HG03342 (cell line): Measurements from ENCODE around the gene KRTAP5-5.
"Not testable (repeated sequence)": the region's sequence is repeated elsewhere in the genome, so short reads cannot be mapped to it uniquely, and the experiment has no call there.

Experiments
- ATAC-seq: cut with Tn5 transposase; IDR thresholded peaks from one replicate; pipeline ENCODE4 v1.9.1; 2021; ENCODE audit warnings: mild to moderate bottlenecking, moderate library complexity; ENCODE audit not compliant: unreplicated experiment

Gene KRTAP5-5

DNA sequence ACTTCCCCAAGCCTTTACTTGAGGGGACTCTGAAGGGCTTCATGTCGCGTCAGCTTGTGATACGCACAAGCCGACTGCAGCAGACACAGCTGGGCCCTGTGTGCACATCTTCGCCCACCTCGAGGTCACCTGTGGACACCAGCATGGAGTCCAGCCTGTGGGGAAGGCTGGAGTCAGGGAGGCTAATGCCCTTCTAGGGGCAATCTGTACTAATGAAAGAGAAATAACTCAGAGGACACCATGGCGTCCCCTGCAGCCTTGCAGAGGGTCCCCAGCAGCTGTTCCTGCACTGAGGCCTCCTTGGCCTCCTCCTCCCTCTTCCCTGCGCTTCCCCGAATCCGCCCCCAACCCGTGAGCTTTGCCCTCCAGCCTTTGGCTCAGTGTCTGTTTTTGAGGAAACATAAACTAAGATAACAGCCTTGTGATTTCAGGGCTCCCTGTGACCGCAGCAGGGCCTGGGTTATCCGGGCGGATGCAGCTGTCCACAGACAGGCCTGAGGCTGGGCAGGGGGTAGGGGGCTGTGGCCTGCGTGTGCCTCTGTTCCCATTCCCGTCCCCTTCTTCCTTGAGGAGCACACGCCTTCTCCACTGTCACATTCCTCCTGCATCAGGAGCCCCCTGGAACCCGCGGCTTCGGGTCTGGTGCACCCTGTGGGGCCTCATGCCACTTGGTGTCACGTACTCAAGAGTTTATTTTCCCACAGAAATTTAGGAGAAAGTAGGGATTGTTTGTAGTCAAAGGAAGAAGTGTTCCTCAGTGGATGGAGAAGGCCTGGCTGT is 25.0 kb downstream of the KRTAP5-5 start:
- ATAC-seq = no peak

DNA sequence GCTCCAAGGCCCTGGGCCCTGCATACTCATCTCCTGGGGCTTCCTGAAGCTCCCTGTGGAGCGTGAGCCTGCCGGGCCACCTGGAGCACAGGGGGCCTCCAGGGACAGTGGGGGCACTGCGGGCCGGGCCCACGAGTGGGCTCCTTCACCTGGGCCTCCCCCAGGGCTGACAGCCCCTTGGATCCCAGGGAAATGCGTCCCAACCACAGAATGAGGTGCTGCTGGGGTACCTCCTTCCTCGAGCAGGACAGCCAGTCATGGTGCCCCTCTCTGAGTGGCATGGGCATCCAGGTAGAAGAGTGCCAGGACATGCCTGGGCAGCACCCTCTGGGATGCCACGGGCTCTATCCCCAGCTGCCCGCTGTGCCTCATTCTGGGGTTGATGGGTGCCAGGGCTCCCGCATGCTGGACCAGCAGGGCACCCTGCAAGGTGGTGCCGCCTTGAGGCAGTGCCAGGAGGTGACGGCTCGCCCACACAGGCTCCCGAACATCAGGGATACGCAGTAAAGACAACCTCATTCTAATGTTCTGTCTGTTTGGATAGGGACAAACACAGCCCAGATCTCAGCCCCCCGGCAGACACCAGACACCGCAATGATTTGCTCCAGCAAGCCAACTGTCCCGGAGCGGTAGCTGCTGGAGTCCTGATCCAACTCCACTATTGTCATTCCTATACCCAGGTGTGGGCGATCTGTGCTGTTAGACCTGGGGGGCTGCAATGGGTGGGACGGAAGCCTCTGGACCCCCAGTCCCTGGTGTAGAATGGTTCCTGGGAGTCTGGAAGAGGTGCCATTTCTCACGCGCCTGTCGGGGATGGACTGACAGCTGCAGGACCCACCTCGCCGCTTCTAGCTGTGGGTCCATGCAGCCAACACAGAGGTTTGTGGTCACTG is 25.8 kb downstream of the KRTAP5-5 start:
- no peak for ATAC-seq

DNA sequence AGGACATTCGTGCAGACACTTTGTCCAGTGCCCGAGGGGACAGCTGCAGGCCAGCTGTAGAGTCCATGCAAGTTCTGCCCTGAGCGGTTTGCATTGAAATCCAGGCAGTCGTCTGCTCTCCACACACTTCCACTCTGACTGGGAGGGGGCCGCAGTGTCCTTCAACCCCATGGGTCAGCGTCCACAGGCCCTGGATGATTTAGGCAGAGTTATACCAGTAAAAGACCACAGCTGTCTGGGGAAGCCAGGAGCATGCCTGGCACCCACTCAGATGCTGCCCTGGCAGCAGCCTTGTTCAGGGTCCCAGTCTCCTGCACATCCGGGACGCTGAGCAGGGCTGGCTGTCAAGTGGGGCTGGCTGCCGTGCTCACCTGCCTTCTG is 26.5 kb downstream of the KRTAP5-5 start:
- ATAC-seq = no peak

DNA sequence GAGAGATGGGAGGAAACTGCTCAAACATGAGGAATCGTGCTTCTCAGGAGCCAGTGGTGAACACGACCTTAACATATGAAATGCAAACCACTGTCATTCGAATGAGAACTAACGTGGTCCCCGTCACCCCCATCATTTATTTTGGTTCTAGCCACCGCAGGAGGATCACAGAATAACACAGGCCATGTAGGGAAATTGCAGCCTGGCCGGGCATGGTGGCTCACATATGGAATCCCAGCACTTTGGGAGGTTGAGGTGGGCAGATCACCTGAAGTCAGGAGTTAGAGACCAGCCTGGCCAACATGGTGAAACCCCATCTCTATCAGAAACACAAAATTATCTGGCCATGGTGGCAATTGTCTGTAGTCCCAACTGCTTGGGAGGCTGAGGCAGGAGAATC is 27.1 kb downstream of the KRTAP5-5 start:
- no peak for ATAC-seq

DNA sequence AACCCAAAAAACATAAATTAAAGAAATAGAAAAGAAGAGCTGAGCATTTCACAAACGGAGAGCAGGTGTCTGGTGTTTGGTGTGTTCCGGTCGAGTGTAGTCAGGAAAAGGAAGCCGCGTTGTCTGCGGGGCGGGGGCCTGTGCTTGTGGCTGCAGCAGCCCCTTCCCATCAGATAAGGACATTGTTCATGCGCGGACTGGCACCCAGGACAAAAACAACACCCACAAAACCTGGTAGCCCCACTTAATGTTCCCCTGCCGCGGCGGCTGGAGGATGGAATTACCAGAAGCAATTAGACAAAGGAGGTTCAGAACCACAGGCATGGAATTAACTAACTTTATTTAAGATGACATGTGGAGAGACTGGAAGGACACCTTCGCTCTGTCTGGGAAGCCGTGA is 29.9 kb downstream of the KRTAP5-5 start:
- ATAC-seq = no peak

DNA sequence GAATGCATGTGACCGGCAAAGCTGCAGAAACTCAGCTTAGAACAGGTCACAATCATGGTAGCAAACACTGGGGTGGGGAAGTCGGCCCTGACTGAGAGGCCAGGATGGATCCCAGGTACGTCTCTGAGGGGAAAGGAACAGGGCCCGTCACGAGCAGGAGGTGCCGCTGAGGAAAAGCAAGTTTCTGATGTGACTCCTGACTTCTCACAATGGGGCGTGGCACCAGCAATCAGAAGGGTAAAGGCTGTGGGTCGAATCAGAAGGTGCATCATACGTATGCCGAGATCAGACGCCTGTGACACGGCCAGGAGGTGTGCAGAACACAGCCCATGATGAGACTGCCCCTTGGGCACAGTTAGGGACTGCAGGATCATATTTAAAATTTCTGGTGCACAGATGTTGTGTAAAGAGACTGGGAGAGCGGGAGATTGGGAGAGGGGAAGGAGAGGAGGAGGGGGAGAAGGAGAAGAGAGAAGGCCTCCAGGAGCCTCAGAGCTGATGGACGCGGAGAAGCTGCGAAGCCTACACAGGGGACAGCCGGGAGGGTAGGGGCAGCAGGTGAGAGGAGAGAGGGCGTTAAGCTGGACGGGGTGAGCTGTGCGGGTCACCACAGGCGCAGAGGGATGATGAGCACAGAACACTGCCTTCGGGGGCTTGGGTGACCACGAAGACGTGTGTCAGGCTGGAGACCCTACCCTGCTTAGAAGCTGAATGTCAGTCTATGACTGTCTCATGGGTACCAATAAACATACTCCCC is 30.7 kb downstream of the KRTAP5-5 start:
- ATAC-seq = no peak

DNA sequence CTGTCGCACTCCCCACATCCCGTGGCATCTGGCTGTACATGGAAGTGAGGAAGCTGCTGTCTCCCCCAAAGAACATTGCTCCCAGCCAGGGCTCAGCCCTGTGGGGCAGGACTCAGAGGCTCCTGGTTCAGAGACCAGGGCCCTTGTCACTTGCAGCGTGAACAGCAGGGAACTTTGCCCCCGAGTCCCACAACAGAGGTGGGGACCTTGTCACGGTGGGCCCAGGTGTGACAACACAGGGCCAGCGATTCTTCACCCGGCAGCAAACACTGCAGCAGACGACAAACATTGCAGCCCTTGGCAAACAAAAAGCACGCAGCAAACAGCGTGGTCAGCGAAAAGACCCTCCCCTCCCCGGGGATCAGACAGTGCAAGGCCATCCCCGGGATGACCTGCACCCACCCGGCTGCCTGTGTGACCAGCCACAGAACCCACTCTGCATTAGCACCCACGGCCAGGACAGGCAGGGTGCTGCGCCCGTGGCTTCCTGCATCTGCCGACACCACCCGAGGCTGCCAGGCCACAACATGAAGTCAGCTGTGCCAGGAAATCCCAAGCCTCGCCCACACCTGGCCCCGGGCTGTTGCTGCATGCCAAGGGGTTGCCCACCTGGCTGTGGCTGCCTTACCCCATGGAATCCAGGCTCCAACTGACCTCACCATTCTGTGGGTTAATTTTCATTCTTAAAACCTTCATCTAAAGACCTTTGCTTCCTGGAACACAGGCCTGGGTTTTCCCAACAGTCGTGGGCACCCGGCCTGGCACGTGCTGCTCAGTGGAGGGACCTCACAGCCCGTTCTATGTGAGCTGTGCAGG is 32.1 kb downstream of the KRTAP5-5 start:
- not testable (repeated sequence) for ATAC-seq

DNA sequence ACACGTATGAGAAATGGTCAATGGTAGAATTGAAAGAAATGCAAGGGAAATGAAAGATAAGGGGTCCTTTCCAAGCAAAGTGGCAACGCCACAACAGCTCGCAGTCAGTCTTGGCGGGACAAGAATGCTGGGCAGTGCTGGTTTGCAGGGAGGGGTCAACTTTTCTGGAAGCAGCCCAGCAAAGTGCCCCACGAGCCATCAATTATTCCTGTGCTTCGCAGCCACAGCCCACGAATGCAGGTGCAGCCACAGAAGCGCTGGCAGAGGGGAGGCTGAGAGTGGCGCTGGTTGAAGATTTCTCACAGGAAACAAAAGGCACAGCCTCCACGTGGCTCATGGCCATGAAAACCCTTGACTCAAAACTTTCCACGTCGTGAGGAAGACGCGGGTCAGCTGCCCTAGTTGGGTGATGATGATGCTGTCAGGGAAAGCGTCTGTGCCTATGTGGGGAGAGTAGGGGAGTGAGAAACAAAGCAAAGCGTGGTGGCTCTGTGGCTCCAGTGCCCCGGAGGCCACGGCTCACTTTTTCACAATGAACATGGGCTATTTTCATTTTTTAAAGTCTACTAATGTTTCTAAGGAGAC is 33.2 kb downstream of the KRTAP5-5 start:
- not testable (repeated sequence) for ATAC-seq

DNA sequence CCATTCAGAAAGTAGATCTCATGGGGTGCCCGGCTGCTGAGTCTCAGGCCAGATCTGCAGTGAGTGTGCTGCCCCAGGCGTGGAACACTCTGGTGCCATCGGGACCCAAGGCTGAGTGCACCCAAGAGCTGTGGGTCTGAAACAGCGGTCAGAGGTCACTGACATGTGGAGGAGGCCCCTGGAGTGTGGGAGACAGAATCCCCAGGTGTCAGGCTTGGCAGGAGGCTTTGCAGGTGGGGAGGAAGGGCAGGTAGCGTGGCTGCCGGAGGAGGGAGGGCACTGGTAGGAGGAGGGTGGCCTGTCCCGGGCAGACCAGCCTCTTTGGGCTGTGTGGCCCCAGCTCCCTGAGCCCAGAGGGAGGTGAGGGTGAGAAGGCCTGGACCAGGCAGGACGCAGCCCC is 35.7 kb downstream of the KRTAP5-5 start:
- ATAC-seq = no peak

DNA sequence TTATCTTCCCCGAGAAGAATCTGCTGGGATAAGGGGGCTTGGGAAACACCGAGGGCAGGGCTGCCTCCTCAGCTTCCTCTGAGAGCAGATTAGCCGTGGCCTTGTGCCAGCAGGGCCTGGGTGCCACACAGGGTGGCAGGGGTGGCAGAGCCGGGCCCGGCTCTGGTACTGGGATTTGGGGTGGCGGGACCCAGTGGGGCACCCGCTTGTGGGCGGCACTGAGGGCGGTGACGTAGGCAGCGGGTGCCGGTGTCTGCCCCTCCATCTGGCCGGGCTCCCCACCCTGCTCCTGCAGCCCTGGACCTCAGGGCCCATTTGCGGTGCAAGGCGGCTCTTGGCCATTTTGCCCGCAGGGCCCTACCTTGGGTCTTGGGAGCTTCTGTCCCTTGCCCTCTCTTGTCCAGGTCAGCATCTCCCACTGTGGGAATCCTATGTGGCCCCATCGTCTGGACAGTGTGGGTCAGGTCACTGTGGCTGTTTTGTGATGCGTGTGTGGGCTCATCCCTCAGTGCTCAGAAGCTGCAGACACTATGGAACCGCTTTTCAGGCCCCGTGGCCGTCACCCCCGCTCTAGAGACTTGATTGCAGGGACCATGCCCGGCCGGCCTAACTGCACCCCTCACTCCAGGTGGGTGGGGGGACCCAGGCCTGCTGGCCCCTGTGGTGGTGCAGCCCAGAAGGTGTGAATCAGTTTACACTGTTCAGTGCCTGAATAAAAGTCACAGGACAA is 37.7 kb downstream of the KRTAP5-5 start:
- no peak for ATAC-seq

DNA sequence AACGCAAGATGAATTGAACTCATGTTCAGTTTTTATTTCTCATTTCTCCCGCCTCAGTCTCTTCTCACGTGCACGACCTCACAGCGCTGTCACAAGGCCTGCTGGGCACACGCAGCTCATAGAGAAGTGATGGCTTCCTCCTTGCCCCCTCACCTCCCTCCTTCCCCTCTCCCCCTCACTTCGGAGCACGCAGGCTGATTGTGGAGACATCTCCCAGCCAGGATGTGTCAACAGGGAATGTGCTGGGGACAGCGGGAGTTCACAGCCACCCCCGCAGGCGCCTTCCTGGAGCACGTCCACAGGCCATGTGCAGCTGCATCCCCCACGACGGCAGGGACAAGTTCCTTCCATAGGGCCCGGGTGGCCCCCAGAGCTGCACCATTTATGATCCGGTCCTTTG is 38.3 kb downstream of the KRTAP5-5 start:
- ATAC-seq = no peak

DNA sequence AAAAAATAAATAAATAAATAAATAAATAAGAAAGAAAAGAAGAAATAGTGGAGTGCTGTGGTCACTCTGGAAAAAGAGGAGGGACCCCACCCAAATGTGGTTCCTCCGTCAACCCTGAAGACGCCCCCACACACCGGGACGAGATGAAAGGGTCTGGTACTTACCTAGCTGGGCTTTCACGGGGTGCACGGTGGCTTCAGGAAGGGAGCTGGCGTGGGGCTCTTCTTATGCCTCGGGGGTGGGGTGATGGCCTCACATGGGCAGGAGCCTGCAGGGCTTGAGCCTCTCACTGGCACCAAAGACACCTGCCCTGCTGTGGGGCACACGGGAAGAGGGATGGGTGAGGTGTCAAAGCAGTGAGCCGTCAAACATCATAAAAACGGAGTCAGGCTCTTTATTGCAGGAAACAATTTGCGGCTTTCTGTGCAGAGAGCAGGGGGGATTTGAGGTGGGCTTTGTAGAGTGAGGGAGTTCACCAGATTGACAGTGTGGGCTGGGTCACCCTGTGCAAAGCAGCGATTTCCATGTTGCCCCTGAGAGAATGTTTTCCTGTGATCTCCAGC is 39.4 kb downstream of the KRTAP5-5 start:
- ATAC-seq = no peak

DNA sequence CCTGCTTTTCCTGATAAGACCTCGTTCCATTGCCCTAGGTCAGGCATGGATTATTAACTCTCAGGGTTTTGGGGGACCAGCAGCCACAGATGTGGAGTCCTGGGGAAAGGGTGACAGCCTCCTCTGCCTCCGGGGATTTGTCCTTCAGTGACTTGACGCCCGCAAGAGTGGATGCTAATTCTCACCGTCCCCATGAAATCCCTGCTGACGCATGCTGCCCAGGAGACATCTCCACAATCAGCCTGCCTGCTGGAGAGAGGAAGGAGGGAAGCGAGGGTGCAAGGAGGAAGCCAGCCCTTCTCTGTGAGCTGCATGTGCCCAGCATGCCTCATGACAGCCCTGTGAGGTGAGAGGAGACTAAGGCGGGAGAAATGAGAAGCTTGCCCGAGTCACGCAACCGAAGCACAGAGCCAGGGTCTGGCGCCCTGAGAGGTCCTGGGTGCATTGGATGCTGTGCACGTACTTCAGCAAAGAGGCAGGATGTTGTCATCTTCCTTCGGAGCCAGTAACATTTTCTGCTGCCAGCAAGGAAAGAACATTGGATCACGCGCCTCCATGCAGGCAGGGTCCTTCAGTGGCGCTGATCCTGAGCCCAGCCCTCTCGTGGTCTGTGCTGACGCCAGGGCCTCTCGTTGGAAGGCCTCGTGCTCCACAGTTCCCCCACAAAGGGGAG is 40.1 kb downstream of the KRTAP5-5 start:
- ATAC-seq = no peak

DNA sequence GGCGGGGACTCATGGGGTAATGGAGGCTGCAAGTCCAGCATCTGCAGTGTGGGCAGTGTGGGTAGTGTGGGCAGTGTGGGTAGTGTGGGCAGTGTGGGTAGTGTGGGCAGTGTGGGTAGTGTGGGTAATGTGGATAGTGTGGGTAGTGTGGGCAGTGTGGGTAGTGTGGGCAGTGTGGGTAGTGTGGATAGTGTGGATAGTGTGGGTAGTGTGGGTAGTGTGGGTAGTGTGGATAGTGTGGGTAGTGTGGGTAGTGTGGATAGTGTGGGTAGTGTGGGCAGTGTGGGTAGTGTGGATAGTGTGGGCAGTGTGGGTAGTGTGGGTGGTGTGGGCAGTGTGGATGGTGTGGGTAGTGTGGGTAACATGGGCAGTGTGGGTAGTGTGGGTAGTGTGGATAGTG is 40.9 kb downstream of the KRTAP5-5 start:
- ATAC-seq = not testable (repeated sequence)

DNA sequence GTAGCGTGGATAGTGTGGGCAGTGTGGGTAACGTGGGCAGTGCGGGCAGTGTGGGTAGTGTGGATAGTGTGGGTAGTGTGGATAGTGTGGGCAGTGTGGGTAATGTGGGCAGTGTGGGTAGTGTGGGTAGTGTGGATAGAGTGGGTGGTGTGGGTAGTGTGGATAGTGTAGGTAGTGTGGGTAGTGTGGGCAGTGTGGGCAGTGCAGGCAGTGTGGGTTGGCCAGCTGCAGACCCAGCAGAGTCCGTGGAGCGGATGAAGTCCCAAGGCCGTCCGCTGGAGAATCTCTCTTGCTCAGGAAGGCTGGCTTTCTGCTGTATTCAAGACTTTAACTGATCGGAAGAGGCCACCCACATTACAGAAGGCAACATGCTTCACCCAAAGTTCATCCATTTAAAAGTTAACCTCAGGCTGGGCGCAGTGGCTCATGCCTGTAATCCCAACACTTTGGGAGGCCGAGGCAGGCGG is 41.4 kb downstream of the KRTAP5-5 start:
- no peak for ATAC-seq

DNA sequence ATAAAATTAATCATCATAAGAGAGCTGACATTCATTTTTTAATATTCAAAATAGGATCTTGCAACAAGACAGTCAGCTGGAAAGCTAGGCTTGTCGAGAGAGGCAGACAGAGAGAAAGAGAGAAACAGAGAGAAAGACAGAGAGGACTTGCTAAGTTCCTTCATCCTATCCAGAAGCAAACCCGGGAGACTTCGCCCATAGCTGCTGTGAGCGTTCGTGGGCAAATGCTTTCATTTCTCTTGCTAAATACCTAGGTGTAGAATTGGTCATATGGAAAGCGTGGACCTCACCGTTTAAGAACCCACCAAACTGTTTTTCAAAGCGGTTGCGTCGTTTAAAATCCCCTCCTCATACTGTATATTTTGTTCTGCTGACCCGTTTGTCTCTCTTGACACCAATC is 42.1 kb downstream of the KRTAP5-5 start:
- ATAC-seq = no peak

DNA sequence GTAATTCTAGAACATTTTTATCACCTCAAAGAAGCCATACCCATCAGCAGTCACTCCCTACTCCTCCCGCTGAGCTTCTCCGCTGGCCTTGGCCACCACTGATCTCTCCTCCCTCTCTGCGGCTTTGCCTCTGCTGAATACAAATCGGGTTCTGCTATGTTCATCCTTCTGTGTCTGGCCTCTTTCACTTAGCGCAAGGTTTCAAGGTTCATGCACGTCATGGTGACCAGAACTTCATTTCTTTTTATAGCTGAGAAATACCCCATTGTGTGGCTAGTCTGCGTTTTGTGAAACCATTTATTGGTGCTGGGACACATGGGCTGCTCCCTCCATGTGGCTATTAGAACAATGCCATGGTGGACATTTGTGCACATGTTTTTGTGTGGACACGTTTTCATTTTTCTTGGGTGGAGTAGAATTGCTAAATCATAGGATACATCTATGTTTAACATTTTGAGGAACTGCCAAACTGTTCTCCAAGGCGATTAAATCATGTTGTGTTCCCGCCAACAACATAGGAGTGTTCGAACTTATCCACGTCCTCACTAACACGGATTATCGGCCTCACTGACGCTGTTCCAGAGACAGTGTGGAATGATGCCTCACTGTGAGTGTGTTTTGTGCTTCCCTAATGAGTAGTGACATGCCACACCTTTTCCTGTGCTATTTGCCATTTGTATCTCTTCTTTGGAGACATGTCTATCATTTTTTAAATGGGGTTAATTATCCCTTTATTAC is 43.2 kb downstream of the KRTAP5-5 start:
- ATAC-seq = no peak
